IPS-20b (cell line): ENCODE data around the gene DNAH2.

Source experiments
- H3K27ac ChIP-seq: one replicate; pipeline ENCODE4 v1.5.1; 2013; ENCODE audit warnings: low read length
- H3K27me3 ChIP-seq: 2 replicates; pipeline ENCODE4 v1.6.1; 2013; ENCODE audit warnings: mild to moderate bottlenecking, low read length, inconsistent platforms; ENCODE audit not compliant: insufficient read depth
- H3K36me3 ChIP-seq: 2 replicates; pipeline ENCODE4 v1.6.1; 2013; ENCODE audit warnings: low read depth, mild to moderate bottlenecking, inconsistent platforms, low read length, moderate library complexity; ENCODE audit not compliant: insufficient read depth
- H3K4me1 ChIP-seq: 2 replicates; pipeline ENCODE4 v1.6.1; 2013; ENCODE audit warnings: mild to moderate bottlenecking, control low read depth, inconsistent platforms, low read length, moderate library complexity; ENCODE audit not compliant: insufficient read depth
- H3K4me3 ChIP-seq: 2 replicates; pipeline ENCODE4 v1.5.1; 2013; ENCODE audit warnings: mild to moderate bottlenecking, low read length, inconsistent platforms
- H3K9ac ChIP-seq: 2 replicates; pipeline ENCODE4 v1.6.1; 2013; ENCODE audit warnings: low read depth, mild to moderate bottlenecking, inconsistent platforms, low read length, moderate library complexity
- H3K9me3 ChIP-seq: 2 replicates; pipeline ENCODE4 v1.6.1; 2013; ENCODE audit warnings: mild to moderate bottlenecking, low read depth, low read length, inconsistent platforms; ENCODE audit not compliant: insufficient read depth

The DNAH2 gene

GRCh38 chr17:7839190-7839875 is 121.8 kb downstream of the DNAH2 start:
- Histone ChIP-seq H3K4me3 (no peak overlapping the region), H3K27me3 (peaks cover 55% of the 10 kb centered on the region), H3K9me3 (no peaks in the 10 kb centered on the region), H3K4me1 (peaks cover 15% of the 10 kb centered on the region; the same call in 1 of the 2 replicates), H3K36me3 (no peaks in the 10 kb centered on the region), H3K9ac (no peak overlapping the region), H3K27ac (no peak overlapping the region)

- H3K9ac ChIP-seq, result no peak overlapping the region
- H3K4me3 ChIP-seq, result no peak overlapping the region
- no peaks in the 10 kb centered on the region for H3K36me3 ChIP-seq
- peaks cover 53% of the 10 kb centered on the region for H3K27me3 ChIP-seq
- no peaks in the 10 kb centered on the region for H3K9me3 ChIP-seq
- H3K27ac ChIP-seq, result no peak overlapping the region
- H3K4me1 ChIP-seq, result peaks cover 15% of the 10 kb centered on the region; the same call in 1 of the 2 replicates
Observed at GRCh38 chr17:7839876-7840261, 122.3 kb downstream of the DNAH2 start.

GRCh38 chr17:7840441-7840840 is 122.9 kb downstream of the DNAH2 start:
- Histone ChIP-seq H3K27me3 (peaks cover 57% of the 10 kb centered on the region), H3K9ac (no peak overlapping the region)

GRCh38 chr17:7840875-7841274 is 123.3 kb downstream of the DNAH2 start:
- H3K27me3 ChIP-seq, result peaks cover 60% of the 10 kb centered on the region
- H3K4me1 ChIP-seq, result peaks cover 15% of the 10 kb centered on the region; the same call in 1 of the 2 replicates
- H3K36me3 ChIP-seq, result no peaks in the 10 kb centered on the region
- peak overlapping the region; percentile 92 for H3K4me3 ChIP-seq
- no peak overlapping the region for H3K27ac ChIP-seq
- no peaks in the 10 kb centered on the region for H3K9me3 ChIP-seq
- peak overlapping the region; percentile 78; the same call in 1 of the 2 replicates for H3K9ac ChIP-seq

More at GRCh38 chr17:7840441-7840840, 122.9 kb downstream of the DNAH2 start:
- Histone ChIP-seq H3K36me3 (no peaks in the 10 kb centered on the region), H3K27ac (no peak overlapping the region), H3K9me3 (no peaks in the 10 kb centered on the region), H3K4me3 (no peak overlapping the region), H3K4me1 (peaks cover 15% of the 10 kb centered on the region; the same call in 1 of the 2 replicates)

- peak overlapping the region; percentile 78; the same call in 1 of the 2 replicates for H3K9ac ChIP-seq
- H3K9me3 ChIP-seq, result no peaks in the 10 kb centered on the region
- H3K36me3 ChIP-seq, result no peaks in the 10 kb centered on the region
- peaks cover 15% of the 10 kb centered on the region; the same call in 1 of the 2 replicates for H3K4me1 ChIP-seq
- H3K27me3 ChIP-seq, result peaks cover 60% of the 10 kb centered on the region
- no peak overlapping the region for H3K27ac ChIP-seq
- H3K4me3 ChIP-seq, result peak overlapping the region; percentile 92
Observed at GRCh38 chr17:7841396-7841914, 123.9 kb downstream of the DNAH2 start.

- Histone ChIP-seq H3K4me1 (peaks cover 15% of the 10 kb centered on the region; the same call in 1 of the 2 replicates), H3K9ac (peak overlapping the region; percentile 78; the same call in 1 of the 2 replicates), H3K27me3 (peaks cover 60% of the 10 kb centered on the region), H3K9me3 (no peaks in the 10 kb centered on the region), H3K27ac (no peak overlapping the region), H3K4me3 (peak overlapping the region; percentile 92), H3K36me3 (no peaks in the 10 kb centered on the region)
Observed at GRCh38 chr17:7841915-7842379, 124.4 kb downstream of the DNAH2 start.

- Histone ChIP-seq H3K27ac (no peak overlapping the region), H3K4me1 (peaks cover 9% of the 10 kb centered on the region; the same call in 1 of the 2 replicates), H3K9ac (peak overlapping the region; percentile 52; the same call in 1 of the 2 replicates), H3K4me3 (peak overlapping the region; percentile 92), H3K36me3 (no peaks in the 10 kb centered on the region), H3K9me3 (no peaks in the 10 kb centered on the region), H3K27me3 (peaks cover 60% of the 10 kb centered on the region)
Observed at GRCh38 chr17:7842380-7843256, 125.1 kb downstream of the DNAH2 start.

GRCh38 chr17:7843257-7843535 is 125.7 kb downstream of the DNAH2 start:
- no peak overlapping the region for H3K27ac ChIP-seq
- no peaks in the 10 kb centered on the region for H3K9me3 ChIP-seq
- peaks cover 7% of the 10 kb centered on the region; the same call in 1 of the 2 replicates for H3K4me1 ChIP-seq
- H3K36me3 ChIP-seq, result no peaks in the 10 kb centered on the region
- H3K27me3 ChIP-seq, result peaks cover 60% of the 10 kb centered on the region
- H3K9ac ChIP-seq, result peak overlapping the region; percentile 52; the same call in 1 of the 2 replicates
- peak overlapping the region; percentile 92 for H3K4me3 ChIP-seq

- H3K9me3 ChIP-seq, result no peaks in the 10 kb centered on the region
- no peak overlapping the region for H3K27ac ChIP-seq
- H3K4me1 ChIP-seq, result peaks cover 4% of the 10 kb centered on the region; the same call in 1 of the 2 replicates
- peak overlapping the region; percentile 92 for H3K4me3 ChIP-seq
- H3K9ac ChIP-seq, result peak overlapping the region; percentile 52; the same call in 1 of the 2 replicates
- H3K27me3 ChIP-seq, result peaks cover 57% of the 10 kb centered on the region
- no peaks in the 10 kb centered on the region for H3K36me3 ChIP-seq
Observed at GRCh38 chr17:7843536-7844291, 126.2 kb downstream of the DNAH2 start.

- no peaks in the 10 kb centered on the region for H3K9me3 ChIP-seq
- 0 out of 2 replicates have a peak, but pooled peaks cover 3% of the 10 kb centered on the region for H3K4me1 ChIP-seq
- no peak overlapping the region for H3K27ac ChIP-seq
- H3K27me3 ChIP-seq, result peaks cover 49% of the 10 kb centered on the region
- peak overlapping the region; percentile 52; the same call in 1 of the 2 replicates for H3K9ac ChIP-seq
- H3K36me3 ChIP-seq, result peaks cover 1% of the 10 kb centered on the region; the same call in 1 of the 2 replicates
- H3K4me3 ChIP-seq, result peak overlapping the region; percentile 92
Observed at GRCh38 chr17:7844292-7845154, 127.0 kb downstream of the DNAH2 start.
